IPS-NIHi11 (cell line): ENCODE measurements around the gene CNNM3.
A peak's percentile ranks its signal among the peaks of the same experiment; 100 is the strongest.

Source experiments
- DNase-seq: peaks from one replicate; pipeline ENCODE4 v3.0.0; 2012; ENCODE audit warnings: mixed read lengths, low spot score

CNNM3 gene

DNA sequence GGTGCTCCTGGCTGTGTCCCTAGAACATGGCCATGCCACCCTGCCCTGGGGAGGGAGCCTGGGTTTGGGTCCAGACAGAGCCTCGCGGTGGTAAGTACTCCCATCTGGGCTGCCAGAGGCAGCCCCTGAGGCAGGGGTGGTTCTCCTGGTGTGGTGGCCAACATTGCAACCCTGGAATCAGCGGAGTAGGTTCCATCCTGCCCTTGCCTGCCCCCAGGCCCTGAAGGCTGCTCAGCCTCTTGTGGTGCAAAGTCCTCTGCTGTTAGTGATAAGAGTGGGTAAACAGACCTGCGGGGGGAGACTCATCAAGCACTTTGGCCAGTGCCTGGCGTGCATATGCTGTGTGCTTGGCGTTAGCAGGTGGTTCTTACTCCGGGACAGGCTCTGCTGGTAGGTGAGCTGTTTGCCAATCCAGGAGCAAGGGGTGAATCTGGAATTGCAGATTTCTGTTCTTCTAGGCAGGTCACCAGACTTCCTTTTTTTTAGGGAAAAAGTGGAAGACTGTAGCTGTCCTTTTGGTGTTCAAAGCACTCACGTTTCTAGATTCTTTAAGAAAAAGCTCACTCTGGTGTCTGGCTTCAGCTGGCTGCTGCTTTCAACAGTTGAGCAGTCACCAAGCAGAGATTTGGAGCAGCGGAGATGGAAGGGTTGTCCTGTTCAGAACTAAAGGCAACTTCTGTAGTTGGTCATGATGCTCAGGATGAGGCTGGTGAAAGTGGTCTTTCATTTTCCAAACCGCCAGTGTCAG lies 3.2 kb downstream of the CNNM3 start:
- no peak for DNase-seq

DNA sequence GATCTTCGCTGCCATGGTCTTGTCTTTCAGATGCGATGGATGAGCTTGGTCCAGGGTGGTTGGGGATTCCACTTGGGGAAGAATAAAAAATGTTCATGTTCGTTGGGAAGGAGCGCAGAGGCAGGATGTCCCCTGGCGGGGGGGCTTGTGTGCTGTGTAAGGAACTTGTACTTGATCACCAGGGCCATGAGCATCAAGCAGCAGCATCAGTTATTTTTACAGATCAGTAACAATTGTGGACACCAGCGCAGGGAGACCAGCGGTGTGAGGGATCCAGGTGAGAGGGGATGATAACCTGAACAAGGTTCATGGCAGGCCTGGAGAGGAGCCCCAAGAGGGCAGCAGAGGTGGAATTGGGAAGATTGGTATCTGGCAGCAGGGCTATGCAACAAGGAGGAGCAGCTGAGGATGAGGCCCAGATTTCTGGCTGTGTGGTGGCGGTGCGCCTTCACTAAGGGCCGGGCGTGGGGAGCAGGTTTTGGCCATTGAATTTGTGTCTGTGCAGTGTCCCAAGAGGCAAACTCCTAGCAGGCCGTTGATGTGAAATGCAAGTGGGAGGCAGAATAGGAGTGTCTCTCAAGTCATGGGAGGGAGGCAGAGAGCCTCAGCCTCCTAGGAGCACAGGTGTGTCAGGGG lies 3.9 kb downstream of the CNNM3 start:
- DNase-seq = no peak

- DNase-seq = no peak
Observed at GRCh38 chr2:96821113-96821675, 5.1 kb downstream of the CNNM3 start.

DNA sequence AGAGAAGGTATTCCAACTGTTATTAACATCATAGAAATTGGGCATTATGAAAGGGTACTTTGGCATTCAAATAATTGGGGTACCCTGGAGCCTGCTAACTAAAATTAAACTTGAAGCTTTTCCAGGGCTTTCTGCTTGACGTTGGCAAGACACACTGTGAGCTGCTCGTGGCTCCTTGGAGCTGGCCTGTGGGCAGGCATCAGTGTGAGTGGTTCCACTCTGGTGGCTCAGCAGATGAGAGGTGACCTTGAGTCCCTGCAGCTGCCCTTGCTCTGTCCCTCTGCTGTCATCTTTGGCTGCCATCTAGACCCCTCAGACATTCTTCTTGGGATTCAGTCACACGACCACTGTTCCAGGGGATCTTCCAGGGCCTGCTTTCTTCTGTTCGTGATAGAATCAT lies 6.7 kb downstream of the CNNM3 start:
- DNase-seq = no peak

DNA sequence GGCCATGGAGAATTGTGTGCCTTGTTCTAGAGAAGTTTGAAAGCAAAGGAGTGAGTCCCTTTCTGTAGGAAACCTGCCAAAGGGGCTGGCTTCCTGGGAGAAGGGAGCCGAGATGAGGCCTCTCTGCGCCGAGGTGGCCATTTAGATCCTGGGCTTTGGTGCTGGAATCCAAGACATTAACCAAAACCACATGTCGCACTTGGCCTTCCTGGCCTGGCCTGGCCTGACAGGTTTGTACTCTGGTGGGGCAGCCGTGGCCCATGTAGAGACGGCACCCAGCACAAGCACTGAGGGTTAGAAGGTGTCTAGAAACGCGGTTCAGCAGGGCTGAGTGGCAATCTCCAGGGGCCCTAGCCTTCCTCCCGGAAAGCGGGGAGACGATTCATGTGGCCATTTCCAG lies 7.1 kb downstream of the CNNM3 start:
- DNase-seq = no peak

- DNase-seq = no peak
Observed at GRCh38 chr2:96824079-96824870, 8.2 kb downstream of the CNNM3 start.

- no peak for DNase-seq
Observed at GRCh38 chr2:96825057-96825456, 9.0 kb downstream of the CNNM3 start.

DNA sequence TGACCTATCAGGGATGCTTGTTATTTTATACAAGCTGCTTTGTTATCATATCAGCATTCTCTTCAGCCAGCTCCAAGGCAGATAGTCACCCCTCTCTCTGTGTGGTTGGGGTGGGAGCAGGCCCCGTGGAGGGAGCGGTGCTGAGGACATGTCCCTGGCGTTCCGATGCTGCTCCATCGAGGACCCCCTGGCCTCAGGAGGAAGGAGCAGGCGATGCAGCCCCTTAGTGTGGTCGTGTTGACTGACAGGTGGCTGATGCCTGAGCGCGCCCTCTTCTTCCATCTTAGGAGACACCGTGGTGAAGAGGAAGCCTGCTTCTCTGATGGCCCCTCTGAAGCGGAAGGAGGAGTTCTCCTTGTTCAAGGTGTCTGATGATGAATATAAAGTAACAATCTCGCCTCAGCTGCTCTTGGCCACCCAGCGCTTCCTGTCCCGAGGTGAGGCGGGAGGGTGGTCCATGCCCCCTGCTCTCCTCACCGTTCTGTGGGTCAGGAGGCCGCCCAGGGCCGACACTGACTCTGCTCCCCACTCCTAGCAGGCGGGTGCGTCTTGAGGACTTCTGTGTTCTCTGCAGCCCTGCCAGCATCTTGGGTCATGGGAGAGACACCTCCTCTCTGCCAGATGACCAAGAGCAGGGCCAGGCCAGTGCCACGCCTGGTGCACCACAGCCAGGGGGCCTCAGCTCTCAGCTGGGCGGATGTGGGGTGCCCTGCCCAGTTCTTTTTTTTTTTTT lies 10.6 kb downstream of the CNNM3 start:
- DNase-seq = no peak

- DNase-seq = no peak
Observed at GRCh38 chr2:96828436-96828835, 12.4 kb downstream of the CNNM3 start.

DNA sequence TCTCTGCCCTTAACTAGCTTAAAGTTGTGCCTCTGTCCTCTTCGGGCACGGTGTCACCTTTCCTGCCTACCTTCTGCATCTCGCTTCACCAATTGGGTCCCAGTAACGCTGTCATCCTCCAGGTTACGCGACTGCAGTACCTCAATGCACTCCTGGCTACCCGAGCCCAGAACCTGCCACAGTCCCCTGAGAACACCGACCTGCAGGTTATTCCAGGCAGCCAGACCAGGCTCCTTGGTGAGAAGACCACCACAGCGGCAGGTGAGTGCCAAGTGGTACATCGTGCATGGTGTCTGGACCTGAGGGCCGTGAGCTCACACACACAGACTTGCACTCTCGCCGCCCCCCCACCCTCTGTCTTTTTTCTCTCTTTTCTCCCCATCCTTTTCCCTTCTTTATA lies 12.8 kb downstream of the CNNM3 start:
- DNase-seq = no peak

GRCh38 chr2:96830044-96830562 lies 14.0 kb downstream of the CNNM3 start:
- no peak for DNase-seq

DNA sequence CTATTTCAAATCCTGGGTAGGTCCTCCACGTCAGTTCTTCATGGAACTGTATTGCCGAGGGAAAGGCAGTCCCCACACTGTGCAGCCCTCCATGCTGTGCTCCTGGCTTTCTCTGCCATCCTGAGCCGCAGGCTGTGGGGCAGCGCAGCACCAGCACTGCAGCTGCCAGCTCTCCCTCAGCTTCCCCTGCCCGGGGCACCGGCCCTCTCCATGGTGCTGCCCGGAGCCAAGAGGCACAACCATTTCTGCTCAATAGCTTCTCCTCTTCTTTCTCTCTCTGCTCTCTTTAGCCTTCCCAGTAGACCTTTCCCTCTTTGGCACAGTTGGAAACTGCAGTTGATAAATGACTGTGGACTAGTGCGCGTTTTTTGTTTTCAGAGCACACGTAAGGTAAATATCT lies 15.6 kb downstream of the CNNM3 start:
- DNase-seq = peak; percentile 71

GRCh38 chr2:96832408-96832753 lies 16.3 kb downstream of the CNNM3 start:
- DNase-seq = no peak

- DNase-seq = peak; percentile 92
Observed at GRCh38 chr2:96832754-96833507, 16.9 kb downstream of the CNNM3 start.

DNA sequence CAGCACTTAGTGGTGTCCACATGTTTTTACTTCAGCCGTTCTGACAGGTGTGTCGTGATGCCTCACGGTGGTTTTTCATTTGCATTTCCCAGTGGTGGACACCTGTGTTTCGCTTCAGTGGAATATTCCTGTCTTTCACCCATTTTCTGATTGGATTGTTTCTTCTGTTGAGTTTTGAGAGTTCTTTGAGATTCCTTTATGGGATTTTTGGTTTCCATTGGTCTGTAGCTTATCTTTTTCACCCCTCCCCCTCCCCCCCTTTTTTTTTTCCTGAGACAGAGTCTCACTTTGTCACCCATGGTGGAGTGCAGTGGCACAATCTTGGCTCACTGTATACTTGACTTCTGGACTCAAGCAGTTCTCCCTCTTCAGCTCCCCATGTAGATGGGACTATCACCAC lies 19.8 kb downstream of the CNNM3 start:
- DNase-seq = no peak

- DNase-seq = no peak
Observed at GRCh38 chr2:96837575-96837974, 21.5 kb downstream of the CNNM3 start.

GRCh38 chr2:96838345-96839292 lies 22.6 kb downstream of the CNNM3 start:
- DNase-seq = no peak

DNA sequence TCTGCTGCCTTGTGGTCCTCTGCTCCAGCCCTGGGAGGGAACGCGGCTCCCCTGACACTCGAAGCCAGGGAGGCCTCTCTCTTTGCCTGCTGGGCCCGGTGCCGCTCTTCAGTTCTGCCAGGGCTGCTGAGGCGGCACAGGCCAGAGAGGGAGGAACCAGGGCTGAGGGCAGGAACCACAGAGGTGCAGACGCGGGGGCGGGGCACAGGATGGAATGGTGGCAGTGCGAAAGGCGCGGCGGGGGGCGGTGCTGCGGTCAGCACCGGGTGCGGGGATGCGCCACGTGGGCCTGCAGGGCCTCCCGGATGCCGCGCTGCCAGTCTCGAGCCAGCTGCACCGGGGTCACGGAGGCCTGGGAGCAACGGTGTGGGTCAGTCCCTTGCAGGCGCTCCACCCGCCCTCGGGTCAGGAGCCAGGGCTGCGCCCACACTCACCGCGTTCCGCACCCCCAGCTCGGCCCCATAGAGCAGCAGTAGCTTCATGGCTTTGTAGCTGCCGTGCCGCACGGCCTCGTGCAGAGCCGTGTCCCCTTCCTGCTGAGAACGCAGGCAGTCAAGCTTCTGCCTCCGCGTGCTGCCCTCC lies 23.3 kb downstream of the CNNM3 start:
- no peak for DNase-seq
